Measurements from ENCODE around the gene ELOA. TPM values are rescaled to one million over a fixed set of nuclear protein-coding genes. Genes with fewer than 3 reads are reported as not detected.
A peak's percentile ranks its signal among the peaks of the same experiment; 100 is the strongest.

Gene ELOA
- total RNA-seq, 3 donors from 2014 or later (not counting 1 experiment from before 2014, with no cell fraction given), result 28.7 to 48.2 (median 36.9) TPM

- intact Hi-C loops (cut with micrococcal nuclease), result no loop called here
- H3K4me1 Mint-ChIP-seq, result peaks cover 53 to 57% of the 10 kb centered on the region in 2 donors
- DNase-seq, result peak in 1 of 2 donors; percentile 58
- no peaks in the 10 kb centered on the region for H3K27me3 Mint-ChIP-seq (ENCODE audit: low read depth in 2 of 2)
- no peak for ATAC-seq
- no peaks in the 10 kb centered on the region for H3K9me3 ChIP-seq (ENCODE audit: control insufficient read depth, insufficient read depth, low read length)
- peaks cover 16% of the 10 kb centered on the region for H3K4me1 ChIP-seq (ENCODE audit: control insufficient read depth, insufficient read depth, low read length)
- H3K9me3 Mint-ChIP-seq, result no peaks in the 10 kb centered on the region
- WGBS (ENCODE audit: insufficient coverage), result 78% methylated on average over 1 of the region's 1 CpG
- H3K36me3 ChIP-seq (ENCODE audit: control insufficient read depth, insufficient read depth, low read length), result peaks cover 8% of the 10 kb centered on the region
- H3K36me3 Mint-ChIP-seq, result peaks cover under 1% of the 10 kb centered on the region
- peak overlapping the region in 1 of 2 donors; percentile 86 for H3K27ac Mint-ChIP-seq
- peak; percentile 18 for TF ChIP-seq CTCF (IDR thresholded peaks at IDR 0.05)
- no peaks in the 10 kb centered on the region for H3K27me3 ChIP-seq (ENCODE audit: control insufficient read depth, insufficient read depth, low read length)
- no peak overlapping the region for H3K4me3 ChIP-seq (ENCODE audit: low read length)
- peak overlapping the region; percentile 90 for H3K4me3 Mint-ChIP-seq
- no peak overlapping the region for H3K27ac ChIP-seq (ENCODE audit: low read length)
Observed at GRCh38 chr1:23745515-23745914, 2.2 kb downstream of the ELOA start.

- Histone ChIP-seq H3K4me1 (ENCODE audit: control insufficient read depth, insufficient read depth, low read length) (peaks cover 11% of the 10 kb centered on the region), H3K4me3 (ENCODE audit: low read length) (no peak overlapping the region), H3K27ac (ENCODE audit: low read length) (no peak overlapping the region), H3K27me3 (ENCODE audit: control insufficient read depth, insufficient read depth, low read length) (no peaks in the 10 kb centered on the region), H3K9me3 (ENCODE audit: control insufficient read depth, insufficient read depth, low read length) (no peaks in the 10 kb centered on the region), H3K36me3 (ENCODE audit: control insufficient read depth, insufficient read depth, low read length) (peaks cover 31% of the 10 kb centered on the region)
- Mint-ChIP-seq H3K9me3 (no peaks in the 10 kb centered on the region), H3K27me3 (ENCODE audit: low read depth in 2 of 2) (no peaks in the 10 kb centered on the region), H3K4me3 (no peak overlapping the region), H3K36me3 (peaks cover 13% of the 10 kb centered on the region), H3K4me1 (peaks cover 49 to 52% of the 10 kb centered on the region in 2 donors), H3K27ac (peak overlapping the region in 1 of 2 donors; percentile 19)
- DNase-seq (no peak), ATAC-seq (no peak)
- no peak for TF ChIP-seq CTCF (IDR thresholded peaks at IDR 0.05)
- WGBS (ENCODE audit: insufficient coverage), result 83% methylated on average over 3 of the region's 3 CpGs
- intact Hi-C loops (cut with micrococcal nuclease), result no loop called here
Observed at GRCh38 chr1:23748016-23748415, 4.7 kb downstream of the ELOA start.

GRCh38 chr1:23751050-23751814 is 8.0 kb downstream of the ELOA start:
- no peaks in the 10 kb centered on the region for H3K27me3 ChIP-seq (ENCODE audit: control insufficient read depth, insufficient read depth, low read length)
- DNase-seq (peak in 1 of 2 donors; percentile 60), ATAC-seq (peak in 2 of 3 donors; percentile 39 to 47)
- no peaks in the 10 kb centered on the region for H3K4me1 ChIP-seq (ENCODE audit: control insufficient read depth, insufficient read depth, low read length)
- H3K4me3 Mint-ChIP-seq, result no peak overlapping the region
- H3K9me3 ChIP-seq (ENCODE audit: control insufficient read depth, insufficient read depth, low read length), result no peaks in the 10 kb centered on the region
- WGBS (ENCODE audit: insufficient coverage), result 80% methylated on average over 11 of the region's 11 CpGs
- intact Hi-C loops (cut with micrococcal nuclease), result no loop called here
- H3K27ac Mint-ChIP-seq, result no peak overlapping the region
- H3K27me3 Mint-ChIP-seq (ENCODE audit: low read depth in 2 of 2), result no peaks in the 10 kb centered on the region
- TF ChIP-seq CTCF (IDR thresholded peaks at IDR 0.05), result peak; percentile 21
- peaks cover 31% of the 10 kb centered on the region in 2 donors for H3K4me1 Mint-ChIP-seq
- H3K36me3 ChIP-seq (ENCODE audit: control insufficient read depth, insufficient read depth, low read length), result peaks cover 63% of the 10 kb centered on the region
- no peak overlapping the region for H3K4me3 ChIP-seq (ENCODE audit: low read length)
- no peaks in the 10 kb centered on the region for H3K9me3 Mint-ChIP-seq
- peaks cover 36% of the 10 kb centered on the region for H3K36me3 Mint-ChIP-seq
- no peak overlapping the region for H3K27ac ChIP-seq (ENCODE audit: low read length)

Data from natural killer cell (primary cell).